SJSA1 (cell line): ENCODE data around the gene SLC2A2. TPM values are rescaled to one million over a fixed set of nuclear protein-coding genes. Genes with fewer than 3 reads are reported as not detected.

Source experiments
- DNase-seq, 2 experiments: peaks; one replicate each; pipeline ENCODE4 v3.0.0-alpha.2; 2015 to 2020; ENCODE audit warnings: low spot score in 2 of 2, low read depth in 1 of 2
- H3K27ac ChIP-seq: fragments of 250-450 bp; sonication (Bioruptor Pico); 2 replicates; pipeline ENCODE4 v1.5.1; 2020; ENCODE audit warnings: mild to moderate bottlenecking, moderate library complexity
- H3K27me3 ChIP-seq: fragments of 250-450 bp; sonication (Bioruptor Pico); replicated peaks from 2 replicates; pipeline ENCODE4 v1.5.1; 2020; ENCODE audit warnings: mild to moderate bottlenecking, moderate library complexity
- H3K36me3 ChIP-seq: fragments of 250-450 bp; sonication (Bioruptor Pico); 2 replicates; pipeline ENCODE4 v1.5.1; 2020; ENCODE audit warnings: mild to moderate bottlenecking
- H3K4me1 ChIP-seq: fragments of 250-450 bp; sonication (Bioruptor Pico); replicated peaks from 2 replicates; pipeline ENCODE4 v1.6.1; 2021; ENCODE audit warnings: mild to moderate bottlenecking
- H3K4me3 ChIP-seq: fragments of 250-450 bp; sonication (Bioruptor Pico); 2 replicates; pipeline ENCODE4 v1.5.1; 2020; ENCODE audit warnings: mild to moderate bottlenecking
- H3K9me3 ChIP-seq: fragments of 250-450 bp; sonication (Bioruptor Pico); replicated peaks from 2 replicates; pipeline ENCODE4 v1.5.1; 2020; ENCODE audit warnings: mild to moderate bottlenecking
- total RNA-seq: library from RNA; depleted of rRNA; stranded (reverse); fragments of >200 nt; shearing (Covaris generic); gene quantifications from 2 replicates; pipeline ENCODE4 v1.2.3, GENCODE V29; 2014

Gene SLC2A2
- total RNA-seq, 1 experiment from 2014 or later, result not detected

GRCh38 chr3:171013822-171014748 is 12.4 kb downstream of the SLC2A2 start:
- Histone ChIP-seq H3K36me3 (no peaks in the 10 kb centered on the region), H3K4me3 (no peak overlapping the region), H3K27me3 (peaks cover 5% of the 10 kb centered on the region; the same call in 1 of the 2 replicates), H3K27ac (no peak overlapping the region), H3K9me3 (no peaks in the 10 kb centered on the region), H3K4me1 (no peaks in the 10 kb centered on the region)
- DNase-seq, result no peak

- Histone ChIP-seq H3K4me1 (no peaks in the 10 kb centered on the region), H3K9me3 (no peaks in the 10 kb centered on the region), H3K4me3 (no peak overlapping the region), H3K27me3 (peaks cover 6% of the 10 kb centered on the region; the same call in 1 of the 2 replicates), H3K27ac (no peak overlapping the region), H3K36me3 (no peaks in the 10 kb centered on the region)
- DNase-seq, result no peak
These were observed 14.6 kb downstream of the SLC2A2 start for GRCh38 chr3:171011873-171012336.

GRCh38 chr3:171011109-171011872 is 15.2 kb downstream of the SLC2A2 start:
- no peaks in the 10 kb centered on the region for H3K36me3 ChIP-seq
- H3K4me1 ChIP-seq, result no peaks in the 10 kb centered on the region
- no peaks in the 10 kb centered on the region for H3K9me3 ChIP-seq
- H3K27me3 ChIP-seq, result peaks cover 6% of the 10 kb centered on the region; the same call in 1 of the 2 replicates
- no peak for DNase-seq
- no peak overlapping the region for H3K27ac ChIP-seq
- no peak overlapping the region for H3K4me3 ChIP-seq

GRCh38 chr3:171007316-171007715 is 19.2 kb downstream of the SLC2A2 start:
- Histone ChIP-seq H3K27ac (no peak overlapping the region), H3K4me1 (peaks cover 3% of the 10 kb centered on the region), H3K36me3 (no peaks in the 10 kb centered on the region), H3K4me3 (no peak overlapping the region), H3K9me3 (no peaks in the 10 kb centered on the region), H3K27me3 (peaks cover 6% of the 10 kb centered on the region; the same call in 1 of the 2 replicates)
- DNase-seq, result no peak

GRCh38 chr3:171005648-171006047 is 20.9 kb downstream of the SLC2A2 start:
- H3K27me3 ChIP-seq, result peaks cover 6% of the 10 kb centered on the region; the same call in 1 of the 2 replicates
- DNase-seq, result no peak
- no peaks in the 10 kb centered on the region for H3K9me3 ChIP-seq
- H3K4me1 ChIP-seq, result peaks cover 14% of the 10 kb centered on the region
- H3K4me3 ChIP-seq, result no peak overlapping the region
- H3K27ac ChIP-seq, result no peak overlapping the region
- H3K36me3 ChIP-seq, result no peaks in the 10 kb centered on the region

- H3K36me3 ChIP-seq, result no peaks in the 10 kb centered on the region
- no peak overlapping the region for H3K4me3 ChIP-seq
- peak in 1 of 2 experiments; percentile 75 for DNase-seq
- H3K9me3 ChIP-seq, result no peaks in the 10 kb centered on the region
- H3K27me3 ChIP-seq, result no peaks in the 10 kb centered on the region
- H3K27ac ChIP-seq, result peak overlapping the region; percentile 20
- peaks cover 31% of the 10 kb centered on the region for H3K4me1 ChIP-seq
These were observed 24.4 kb downstream of the SLC2A2 start for GRCh38 chr3:171001957-171002694.

- Histone ChIP-seq H3K27ac (peak overlapping the region; percentile 49), H3K27me3 (no peaks in the 10 kb centered on the region), H3K36me3 (no peaks in the 10 kb centered on the region), H3K9me3 (no peaks in the 10 kb centered on the region), H3K4me3 (no peak overlapping the region), H3K4me1 (peaks cover 31% of the 10 kb centered on the region)
- DNase-seq, result no peak
These were observed 25.1 kb downstream of the SLC2A2 start for GRCh38 chr3:171001250-171001893.

GRCh38 chr3:171000281-171000680 is 26.2 kb downstream of the SLC2A2 start:
- no peak overlapping the region for H3K27ac ChIP-seq
- DNase-seq, result no peak
- peaks cover 31% of the 10 kb centered on the region for H3K4me1 ChIP-seq
- no peak overlapping the region for H3K4me3 ChIP-seq
- H3K27me3 ChIP-seq, result no peaks in the 10 kb centered on the region
- H3K9me3 ChIP-seq, result no peaks in the 10 kb centered on the region
- H3K36me3 ChIP-seq, result no peaks in the 10 kb centered on the region

GRCh38 chr3:170999737-171000242 is 26.7 kb downstream of the SLC2A2 start:
- Histone ChIP-seq H3K4me3 (no peak overlapping the region), H3K27me3 (no peaks in the 10 kb centered on the region), H3K36me3 (no peaks in the 10 kb centered on the region), H3K4me1 (peaks cover 31% of the 10 kb centered on the region), H3K9me3 (no peaks in the 10 kb centered on the region), H3K27ac (no peak overlapping the region)
- DNase-seq, result peak in 1 of 2 experiments; percentile 16

- Histone ChIP-seq H3K4me1 (peaks cover 31% of the 10 kb centered on the region), H3K9me3 (no peaks in the 10 kb centered on the region), H3K27me3 (no peaks in the 10 kb centered on the region), H3K27ac (no peak overlapping the region), H3K4me3 (no peak overlapping the region), H3K36me3 (no peaks in the 10 kb centered on the region)
- peak in 1 of 2 experiments; percentile 26 for DNase-seq
These were observed 28.3 kb downstream of the SLC2A2 start for GRCh38 chr3:170997961-170998913.

GRCh38 chr3:170992854-170993253 is 33.7 kb downstream of the SLC2A2 start:
- Histone ChIP-seq H3K27me3 (no peaks in the 10 kb centered on the region), H3K4me1 (peaks cover under 1% of the 10 kb centered on the region; the same call in 1 of the 2 replicates), H3K36me3 (no peaks in the 10 kb centered on the region), H3K27ac (no peak overlapping the region), H3K9me3 (no peaks in the 10 kb centered on the region), H3K4me3 (no peak overlapping the region)
- DNase-seq, result no peak

GRCh38 chr3:170991664-170992063 is 34.9 kb downstream of the SLC2A2 start:
- H3K4me3 ChIP-seq, result no peak overlapping the region

More at GRCh38 chr3:170991664-170992063, 34.9 kb downstream of the SLC2A2 start:
- Histone ChIP-seq H3K27ac (no peak overlapping the region), H3K9me3 (no peaks in the 10 kb centered on the region), H3K4me1 (no peaks in the 10 kb centered on the region), H3K27me3 (no peaks in the 10 kb centered on the region), H3K36me3 (no peaks in the 10 kb centered on the region)
- no peak for DNase-seq
